GM18951 (cell line): ENCODE results near the gene VPS33A.
A peak's percentile ranks its signal among the peaks of the same experiment; 100 is the strongest.

Source experiments
- POLR2A ChIP-seq: IDR thresholded peaks from 4 replicates; pipeline ENCODE4 v1.6.1; 2011; ENCODE audit warnings: mild to moderate bottlenecking; ENCODE audit not compliant: insufficient read length, insufficient read depth; ENCODE audit errors: extremely low read depth
- in situ Hi-C: fragments of 300-500 bp; cut with MboI; formaldehyde crosslinking; loops from one replicate; pipeline ENCODE4 v1.12.0; 2022; ENCODE audit warnings: low sequenced_read_pairs, mixed read lengths, inconsistent platforms; ENCODE audit not compliant: unreplicated experiment

The VPS33A gene

DNA sequence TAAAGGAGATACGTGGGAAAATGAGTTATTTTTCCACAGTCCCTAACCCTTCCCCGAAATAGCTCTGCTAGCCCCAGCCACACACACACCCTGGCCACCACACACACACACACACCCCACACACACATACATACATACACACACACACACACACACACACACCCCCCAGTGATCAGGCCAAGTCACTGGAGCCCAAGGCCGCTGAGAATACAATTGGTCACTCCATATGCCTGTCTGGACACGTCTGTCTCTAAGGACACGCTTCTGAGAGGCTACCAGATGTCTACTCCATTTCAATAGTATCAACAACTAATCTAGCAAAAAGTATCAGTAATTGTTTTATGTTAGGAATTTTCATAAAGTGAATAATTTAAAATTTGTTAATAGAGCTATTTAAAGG lies 27.4 kb downstream of the VPS33A start:
- in situ Hi-C loops = no loop called here
- no peak for TF ChIP-seq POLR2A

DNA sequence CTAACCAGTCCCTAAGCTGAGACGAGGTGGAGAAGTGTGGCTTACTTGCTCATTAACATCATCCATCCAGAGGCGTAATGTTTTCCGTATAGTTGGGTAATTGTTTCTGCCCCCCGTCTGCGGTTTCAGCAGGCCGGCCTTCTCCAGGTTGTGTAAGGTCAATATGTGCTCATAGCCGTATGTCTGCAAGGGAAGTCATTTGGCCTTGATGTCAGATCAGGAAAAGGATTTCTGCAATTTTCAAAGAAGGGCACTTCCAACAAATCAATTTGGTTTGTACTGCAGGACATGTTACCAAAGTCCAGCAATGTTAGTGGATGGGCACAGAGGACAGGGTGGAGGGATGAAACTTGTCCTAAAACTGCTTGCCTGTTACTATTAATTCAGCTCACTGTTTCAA lies 30.6 kb downstream of the VPS33A start:
- in situ Hi-C loops = no loop called here

DNA sequence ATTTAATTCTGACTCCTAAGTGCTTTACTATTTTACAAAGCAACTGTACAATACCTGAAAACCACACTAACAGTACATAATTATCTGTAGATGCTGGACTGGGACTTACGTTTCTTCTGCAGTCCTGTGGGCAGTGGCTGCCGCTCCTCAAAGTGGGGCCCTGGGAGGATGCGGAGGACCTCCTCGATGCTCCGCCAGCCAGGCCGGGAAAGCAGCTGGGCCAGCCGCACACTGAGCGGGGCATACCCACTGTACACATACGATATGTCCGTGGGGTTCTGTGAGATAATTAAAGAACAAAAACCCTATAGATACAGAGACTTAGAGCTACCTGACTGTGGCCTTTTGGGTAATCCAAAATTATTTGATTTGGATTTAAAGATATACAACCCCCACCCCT lies 33.6 kb downstream of the VPS33A start:
- no peak for TF ChIP-seq POLR2A
- in situ Hi-C loops = no loop called here

More for the DNA sequence above, 30.6 kb downstream of the VPS33A start:
- no peak for TF ChIP-seq POLR2A

DNA sequence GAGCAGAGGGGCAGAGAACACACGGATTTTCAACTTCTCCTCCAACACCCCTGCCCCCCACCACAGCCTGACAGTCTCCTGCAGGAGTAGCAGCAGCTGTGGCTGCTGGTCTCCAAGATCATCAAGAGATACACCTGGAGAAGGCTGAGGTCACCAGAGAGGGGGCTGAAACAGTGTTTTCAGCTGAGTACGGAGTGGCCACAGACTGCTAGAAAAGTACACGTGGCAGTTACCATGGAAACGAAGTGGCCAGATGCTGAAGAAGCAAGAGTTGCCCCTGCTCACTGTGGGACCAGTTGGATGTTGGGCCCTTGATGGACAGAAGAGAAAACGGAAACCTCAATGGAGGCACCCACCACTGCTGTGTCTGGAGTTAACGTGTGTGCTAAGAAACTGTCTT lies 35.5 kb downstream of the VPS33A start:
- in situ Hi-C loops = no loop called here

DNA sequence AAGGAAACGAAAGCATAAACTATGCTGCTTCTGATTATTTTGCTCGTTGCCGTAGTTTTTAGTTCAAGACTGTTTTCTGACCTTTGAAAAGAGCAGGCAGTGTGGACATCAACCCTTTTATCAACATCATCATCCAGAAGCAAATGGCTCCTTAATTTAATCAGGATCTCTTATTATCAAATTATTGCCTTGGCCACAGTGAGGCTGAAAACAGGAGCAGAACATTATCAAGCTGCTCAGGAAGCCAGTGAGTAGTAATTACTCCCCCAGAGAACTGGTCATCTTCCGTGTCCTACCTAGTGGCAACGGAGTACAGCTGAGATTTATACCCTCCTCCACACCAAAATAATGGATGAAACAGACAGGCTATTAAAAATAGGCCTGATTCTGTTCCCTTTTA lies 38.2 kb downstream of the VPS33A start:
- in situ Hi-C loops = no loop called here
- no peak for TF ChIP-seq POLR2A

More for the DNA sequence above, 35.5 kb downstream of the VPS33A start:
- TF ChIP-seq POLR2A = no peak

DNA sequence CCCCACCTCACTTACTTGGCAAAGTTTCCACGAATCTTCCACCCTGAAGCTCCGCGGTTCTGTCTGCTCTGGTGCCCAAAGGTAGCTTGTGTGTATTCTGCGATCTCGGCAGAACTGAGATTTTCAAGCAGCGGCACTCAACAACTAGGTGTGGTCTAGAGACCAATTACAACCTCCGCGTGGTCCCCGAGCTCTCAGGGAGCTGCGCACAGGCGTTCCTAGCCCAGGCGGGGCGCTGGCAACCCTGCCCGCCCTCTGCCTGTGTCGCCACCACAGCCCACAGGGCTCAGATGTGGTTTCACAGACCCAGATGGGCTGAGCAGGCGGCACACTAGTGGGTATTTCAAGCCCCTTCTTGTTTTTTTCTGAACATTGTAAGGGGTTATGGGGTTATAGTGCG lies 39.0 kb downstream of the VPS33A start:
- in situ Hi-C loops = no loop called here
- TF ChIP-seq POLR2A = no peak

DNA sequence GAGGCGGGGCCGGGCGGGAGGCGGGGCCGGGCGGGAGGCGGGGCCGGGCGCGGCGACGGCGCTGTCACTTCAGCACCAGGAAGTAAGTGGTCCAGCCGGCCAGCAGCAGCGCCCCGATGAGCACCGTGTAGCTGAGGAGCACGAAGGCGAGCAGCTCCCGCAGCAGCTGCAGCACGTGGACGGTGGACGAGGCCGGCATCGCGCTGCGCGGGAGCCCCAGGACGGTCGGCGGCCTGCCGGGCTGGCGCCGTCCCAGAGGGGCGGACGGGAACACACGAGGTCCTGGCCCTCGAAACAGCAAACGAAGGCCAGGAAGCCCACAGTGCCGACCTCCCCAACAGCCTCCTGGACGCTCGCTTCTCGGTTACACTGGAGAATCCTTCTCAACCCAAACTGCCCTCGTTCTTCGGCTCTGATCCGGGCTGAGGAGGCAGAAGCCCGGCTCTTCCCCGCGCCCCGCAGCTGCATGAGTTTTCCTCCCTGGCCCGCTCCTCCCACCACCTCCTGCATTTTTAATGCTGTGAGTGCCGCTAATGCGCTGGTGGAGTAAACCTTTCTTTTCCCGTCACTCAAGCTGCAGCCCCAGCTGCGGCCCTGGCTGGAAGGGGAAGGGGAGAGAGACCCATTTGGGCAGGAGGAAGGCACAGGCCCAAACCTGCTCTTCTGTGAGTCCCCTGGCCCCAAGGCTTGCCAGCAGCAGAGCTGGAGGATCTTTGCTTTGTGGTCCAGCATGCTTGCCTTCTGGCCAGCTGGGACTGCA lies 39.7 kb downstream of the VPS33A start:
- in situ Hi-C loops = no loop called here
- TF ChIP-seq POLR2A = no peak

DNA sequence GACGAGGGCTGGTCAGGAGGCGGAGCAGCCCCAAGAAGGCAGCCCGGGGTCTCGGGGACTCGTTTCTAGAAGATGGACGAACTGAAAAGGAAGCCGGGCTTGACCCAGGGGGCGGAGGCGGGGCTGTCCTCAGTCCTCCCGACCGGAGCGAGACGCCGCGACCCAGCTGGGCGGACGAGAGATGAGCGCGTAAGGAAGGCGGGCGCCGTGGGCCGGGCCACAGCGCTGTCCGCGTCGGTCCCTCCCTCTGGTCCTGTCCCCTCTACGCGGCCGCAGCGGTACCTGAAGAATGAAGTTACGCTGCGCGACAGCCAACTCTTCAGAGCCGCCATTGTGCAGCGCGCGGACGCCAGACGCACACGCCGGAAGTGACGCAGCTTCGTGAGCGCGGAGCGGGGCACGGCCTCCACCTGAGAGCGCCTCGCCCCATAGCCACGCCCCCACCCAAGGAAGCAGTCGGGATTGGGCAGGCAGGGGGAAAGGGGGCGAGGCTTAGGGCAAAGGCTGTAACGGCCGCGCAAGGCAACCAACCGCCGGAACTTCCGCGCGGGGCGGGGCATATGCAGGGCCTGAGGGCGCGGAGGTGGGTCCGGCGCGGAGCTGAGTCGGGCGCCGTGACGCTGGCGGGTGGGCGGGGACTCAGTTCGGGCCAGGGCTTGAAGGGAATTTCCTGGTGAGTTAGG lies 40.5 kb downstream of the VPS33A start, which contains the start of gene DIABLO:
TSS of gene DIABLO (minus strand) at position 370 of the 683 bp plus-strand sequence. CDS start at position 332, 38 bp downstream.
- peak; percentile 95 for TF ChIP-seq POLR2A
- in situ Hi-C loops = no loop called here

DNA sequence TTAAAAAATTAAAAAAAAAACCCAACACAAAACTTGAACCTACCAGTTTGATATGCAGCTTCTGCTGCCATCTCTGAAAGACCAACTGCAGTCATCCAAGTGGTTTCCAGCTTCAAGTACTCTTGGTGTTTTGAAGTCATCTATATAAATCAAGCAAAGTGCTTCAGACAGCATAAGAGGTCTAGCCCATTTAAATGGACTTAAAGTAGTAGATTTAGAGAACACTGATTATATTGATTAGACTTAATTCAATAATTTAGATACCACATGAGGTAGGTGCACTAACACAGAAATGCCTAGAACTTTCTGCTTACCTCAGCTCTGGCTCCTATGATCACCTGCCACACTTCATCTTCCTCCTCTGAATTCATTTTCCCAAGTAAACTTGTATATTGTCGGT lies 49.8 kb downstream of the VPS33A start:
- in situ Hi-C loops = no loop called here
- no peak for TF ChIP-seq POLR2A

DNA sequence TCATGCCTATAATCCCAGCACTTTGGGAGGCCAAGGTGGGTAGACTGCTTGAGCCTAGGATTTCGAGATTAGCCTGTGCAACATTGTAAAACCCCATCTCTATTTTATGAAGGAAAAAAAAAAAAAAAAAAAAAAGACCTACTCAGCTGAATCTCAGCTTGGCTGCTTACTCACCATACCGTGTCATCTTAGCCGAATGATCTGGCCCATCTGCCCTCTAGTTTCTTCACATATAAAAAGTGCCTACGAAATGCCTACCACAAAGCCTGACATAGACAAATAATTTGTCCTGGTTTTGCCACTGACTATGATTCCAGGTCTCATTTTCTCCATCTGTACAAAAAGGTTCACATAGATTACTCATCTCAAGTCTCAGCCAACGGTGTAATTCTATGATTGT lies 50.5 kb downstream of the VPS33A start:
- no peak for TF ChIP-seq POLR2A
- in situ Hi-C loops = no loop called here

DNA sequence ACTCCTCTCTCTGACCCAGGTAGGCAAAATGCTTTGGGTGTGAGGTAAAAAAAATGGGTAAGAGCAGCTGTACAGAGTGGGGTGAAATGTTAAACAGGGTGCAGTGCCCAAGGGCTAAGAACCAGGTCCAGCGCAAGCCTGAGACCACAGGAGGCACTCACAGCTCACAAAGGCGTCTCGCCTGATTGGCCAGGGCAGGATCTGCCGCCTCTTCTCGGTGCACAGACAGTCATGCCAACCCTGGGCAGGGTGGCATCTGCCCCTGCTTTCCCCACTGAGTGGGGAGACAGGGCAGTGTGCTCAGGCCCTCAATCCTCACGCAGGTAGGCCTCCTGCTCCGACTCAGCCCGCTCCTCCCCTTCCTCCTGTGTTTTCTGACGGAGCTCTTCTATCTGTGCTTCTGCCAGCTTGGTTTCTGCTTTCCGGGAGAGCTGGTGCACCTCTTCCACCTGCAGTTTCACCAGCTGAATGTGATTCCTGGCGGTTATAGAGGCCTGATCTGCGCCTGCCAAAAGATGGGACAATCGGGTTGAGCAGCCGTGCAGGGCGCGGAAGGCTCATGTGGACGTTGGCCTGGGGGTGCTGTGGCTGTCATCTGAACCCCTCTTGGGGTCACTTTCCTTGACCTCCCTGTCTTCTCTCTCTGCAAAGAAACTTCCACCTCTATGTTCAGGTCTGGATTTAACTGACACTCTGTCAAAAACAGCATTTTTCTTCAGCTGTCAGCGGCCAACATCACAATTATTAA lies 58.0 kb downstream of the VPS33A start:
- in situ Hi-C loops = no loop called here
- TF ChIP-seq POLR2A = no peak

DNA sequence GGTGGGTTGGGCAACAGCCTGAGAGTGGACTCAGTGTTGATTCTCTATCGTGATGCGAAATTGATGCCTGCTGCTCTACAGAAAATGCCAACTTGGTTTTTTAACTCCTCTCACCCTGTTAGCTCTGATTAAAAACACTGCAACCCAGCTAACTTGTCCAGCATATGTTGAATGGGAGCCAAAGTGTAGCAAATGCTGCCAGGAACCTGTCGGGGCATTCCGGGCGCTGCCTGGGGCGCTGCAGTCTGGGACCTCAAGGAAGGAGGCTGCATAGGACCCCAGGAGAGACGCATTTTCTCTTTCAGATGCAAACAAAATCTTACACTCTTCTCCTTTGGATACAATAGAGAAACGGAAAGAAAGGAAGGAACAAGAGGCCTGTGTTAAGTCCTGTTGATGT lies 58.9 kb downstream of the VPS33A start:
- TF ChIP-seq POLR2A = no peak
- in situ Hi-C loops = no loop called here

DNA sequence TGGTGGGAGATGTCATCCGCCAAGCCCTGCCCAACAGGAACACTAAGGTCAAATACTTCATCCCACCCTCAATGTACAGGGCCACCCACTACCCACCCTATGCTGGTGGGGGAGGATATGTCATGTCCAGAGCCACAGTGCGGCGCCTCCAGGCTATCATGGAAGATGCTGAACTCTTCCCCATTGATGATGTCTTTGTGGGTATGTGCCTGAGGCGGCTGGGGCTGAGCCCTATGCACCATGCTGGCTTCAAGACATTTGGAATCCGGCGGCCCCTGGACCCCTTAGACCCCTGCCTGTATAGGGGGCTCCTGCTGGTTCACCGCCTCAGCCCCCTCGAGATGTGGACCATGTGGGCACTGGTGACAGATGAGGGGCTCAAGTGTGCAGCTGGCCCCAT lies 59.3 kb downstream of the VPS33A start:
- no peak for TF ChIP-seq POLR2A
- in situ Hi-C loops = no loop called here
